ENCODE data around the gene STAC3. TPM values are rescaled to one million over a fixed set of nuclear protein-coding genes. Genes with fewer than 3 reads are reported as not detected.

The STAC3 gene
- total RNA-seq, 2 experiments from 2014 or later: 4.1 to 4.5 TPM

GRCh38 chr12:57247041-57247440, 3.9 kb downstream of the STAC3 start:
- no peaks in the 10 kb centered on the region for H3K9me3 Mint-ChIP-seq
- ChIA-PET CTCF (interaction anchor here (0.7 to 12.1 kb wide), 4 partner anchors 31 to 215 kb away, joined by 3 to 253 read pairs (median 4); partner anchors contain the start of genes GLI1 and NXPH4), POLR2A (no interaction called here)
- peaks cover 28% of the 10 kb centered on the region for H3K4me1 Mint-ChIP-seq
- H3K27me3 Mint-ChIP-seq: peaks cover 11% of the 10 kb centered on the region
- H3K4me3 Mint-ChIP-seq: no peak overlapping the region
- no peak for DNase-seq
- no peaks in the 10 kb centered on the region for H3K36me3 Mint-ChIP-seq (ENCODE audit: low read depth)
- H3K27ac Mint-ChIP-seq: no peak overlapping the region

DNA sequence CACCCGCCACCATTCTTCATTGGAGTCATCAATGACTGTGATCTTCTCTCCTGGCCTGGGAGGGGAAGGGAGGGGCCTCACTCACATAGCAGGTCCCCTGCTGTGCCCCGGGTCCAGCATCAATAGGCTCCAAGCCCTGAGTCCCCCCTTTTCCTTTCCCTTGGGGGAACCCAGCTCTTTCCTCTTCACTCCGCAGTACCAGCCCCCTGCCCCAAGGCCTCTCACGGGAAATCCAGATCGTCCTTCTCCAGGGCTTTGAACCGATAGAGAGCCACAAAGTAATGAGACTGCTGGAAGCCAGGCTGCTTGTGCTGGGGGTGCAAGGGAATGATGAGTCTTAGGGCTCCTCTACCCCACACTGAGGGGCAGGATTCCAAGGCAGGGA, 6.7 kb downstream of the STAC3 start:
- H3K36me3 Mint-ChIP-seq (ENCODE audit: low read depth): peaks cover 4% of the 10 kb centered on the region
- no peak for DNase-seq
- CTCF ChIA-PET: interaction anchor here (0.7 to 12.1 kb wide), 10 partner anchors 14 to 215 kb away, joined by 3 to 253 read pairs (median 8); partner anchors contain the start of genes NXPH4 and SHMT2
- no peak overlapping the region for H3K27ac Mint-ChIP-seq
- peaks cover 51% of the 10 kb centered on the region for H3K4me1 Mint-ChIP-seq
- POLR2A ChIA-PET: interaction anchor here (1.0 kb wide), 1 partner anchor 8 kb away, joined by 5 read pairs; no protein-coding TSS in a partner anchor
- H3K9me3 Mint-ChIP-seq: no peaks in the 10 kb centered on the region
- H3K4me3 Mint-ChIP-seq: no peak overlapping the region
- peaks cover 29% of the 10 kb centered on the region for H3K27me3 Mint-ChIP-seq

DNA sequence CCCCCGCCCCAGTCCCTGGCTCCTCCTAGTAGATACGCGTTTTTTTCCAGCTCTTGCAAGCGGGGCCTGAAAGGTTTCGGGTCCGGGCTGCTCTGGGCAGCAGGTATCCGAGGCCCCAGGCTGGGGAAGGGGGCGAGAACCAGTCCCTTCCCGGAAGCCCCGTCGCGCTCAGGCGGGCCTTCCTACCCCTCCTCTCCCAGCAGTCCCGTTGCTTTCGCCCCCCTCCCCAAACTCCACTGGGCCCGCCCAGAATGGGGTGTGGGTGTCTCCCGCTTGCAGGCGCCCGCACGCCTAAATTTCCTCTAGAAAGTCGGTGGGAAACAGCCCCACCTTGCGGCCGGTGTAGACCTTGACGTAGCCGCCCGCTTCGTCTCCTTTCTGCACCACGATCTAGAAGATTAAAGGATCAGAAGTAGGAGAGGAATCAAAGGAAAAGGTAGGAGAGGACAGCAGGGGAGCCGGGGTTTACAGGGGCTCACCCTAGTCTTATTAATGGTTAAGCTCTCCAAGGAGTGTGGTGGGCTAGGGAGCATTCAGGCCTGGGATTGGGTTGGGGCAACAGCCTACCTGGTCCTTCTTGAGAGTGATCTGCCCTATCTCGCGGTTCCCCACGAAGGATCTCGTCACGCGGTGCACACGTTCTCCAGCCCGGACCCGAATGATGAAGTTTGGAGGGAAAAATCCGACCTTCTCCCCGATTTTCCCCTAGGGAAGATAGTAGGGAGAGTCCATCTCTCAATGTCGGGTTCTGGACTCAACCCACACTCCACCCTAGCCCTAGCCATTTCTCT, 7.3 kb downstream of the STAC3 start:
- peaks cover 50% of the 10 kb centered on the region for H3K4me1 Mint-ChIP-seq
- peaks cover 31% of the 10 kb centered on the region for H3K27me3 Mint-ChIP-seq
- ChIA-PET POLR2A (interaction anchor here (1.0 to 3.6 kb wide), 7 partner anchors 9 to 131 kb away, joined by 3 to 28 read pairs (median 5); partner anchors contain the start of gene SHMT2), CTCF (interaction anchor here (0.6 to 12.1 kb wide), 26 partner anchors 8 to 226 kb away, joined by 3 to 253 read pairs (median 4); partner anchors contain the start of genes INHBE, NEMP1, NXPH4 and SHMT2)
- no peaks in the 10 kb centered on the region for H3K9me3 Mint-ChIP-seq
- peak overlapping the region; percentile 69 for H3K4me3 Mint-ChIP-seq
- DNase-seq: peak; percentile 86
- H3K36me3 Mint-ChIP-seq (ENCODE audit: low read depth): peaks cover 4% of the 10 kb centered on the region
- peak overlapping the region; percentile 35 for H3K27ac Mint-ChIP-seq

GRCh38 chr12:57242691-57243454, 8.1 kb downstream of the STAC3 start:
- Mint-ChIP-seq H3K9me3 (no peaks in the 10 kb centered on the region), H3K27ac (no peak overlapping the region), H3K27me3 (peaks cover 34% of the 10 kb centered on the region), H3K36me3 (ENCODE audit: low read depth) (peaks cover 4% of the 10 kb centered on the region), H3K4me3 (peak overlapping the region; percentile 69), H3K4me1 (peaks cover 53% of the 10 kb centered on the region)
- DNase-seq: peak; percentile 68
- ChIA-PET POLR2A (interaction anchor here (1.2 to 3.6 kb wide), 6 partner anchors 13 to 130 kb away, joined by 3 to 28 read pairs (median 8); partner anchors contain the start of gene SHMT2), CTCF (interaction anchor here (0.6 to 12.1 kb wide), 28 partner anchors 9 to 225 kb away, joined by 3 to 253 read pairs (median 4); partner anchors contain the start of genes INHBE, NEMP1, NXPH4 and SHMT2)

GRCh38 chr12:57242329-57242690, 8.7 kb downstream of the STAC3 start:
- H3K4me1 Mint-ChIP-seq: peaks cover 59% of the 10 kb centered on the region
- H3K36me3 Mint-ChIP-seq (ENCODE audit: low read depth): peaks cover 8% of the 10 kb centered on the region
- no peak overlapping the region for H3K27ac Mint-ChIP-seq
- ChIA-PET CTCF (interaction anchor here (0.8 to 12.1 kb wide), 24 partner anchors 9 to 217 kb away, joined by 3 to 253 read pairs (median 5); partner anchors contain the start of genes INHBE, NEMP1, NXPH4 and SHMT2), POLR2A (interaction anchor here (1.2 to 3.6 kb wide), 7 partner anchors 9 to 130 kb away, joined by 3 to 28 read pairs (median 8); partner anchors contain the start of genes SHMT2 and STAC3)
- H3K27me3 Mint-ChIP-seq: peaks cover 40% of the 10 kb centered on the region
- peak overlapping the region; percentile 43 for H3K4me3 Mint-ChIP-seq
- no peaks in the 10 kb centered on the region for H3K9me3 Mint-ChIP-seq
- no peak for DNase-seq

DNA sequence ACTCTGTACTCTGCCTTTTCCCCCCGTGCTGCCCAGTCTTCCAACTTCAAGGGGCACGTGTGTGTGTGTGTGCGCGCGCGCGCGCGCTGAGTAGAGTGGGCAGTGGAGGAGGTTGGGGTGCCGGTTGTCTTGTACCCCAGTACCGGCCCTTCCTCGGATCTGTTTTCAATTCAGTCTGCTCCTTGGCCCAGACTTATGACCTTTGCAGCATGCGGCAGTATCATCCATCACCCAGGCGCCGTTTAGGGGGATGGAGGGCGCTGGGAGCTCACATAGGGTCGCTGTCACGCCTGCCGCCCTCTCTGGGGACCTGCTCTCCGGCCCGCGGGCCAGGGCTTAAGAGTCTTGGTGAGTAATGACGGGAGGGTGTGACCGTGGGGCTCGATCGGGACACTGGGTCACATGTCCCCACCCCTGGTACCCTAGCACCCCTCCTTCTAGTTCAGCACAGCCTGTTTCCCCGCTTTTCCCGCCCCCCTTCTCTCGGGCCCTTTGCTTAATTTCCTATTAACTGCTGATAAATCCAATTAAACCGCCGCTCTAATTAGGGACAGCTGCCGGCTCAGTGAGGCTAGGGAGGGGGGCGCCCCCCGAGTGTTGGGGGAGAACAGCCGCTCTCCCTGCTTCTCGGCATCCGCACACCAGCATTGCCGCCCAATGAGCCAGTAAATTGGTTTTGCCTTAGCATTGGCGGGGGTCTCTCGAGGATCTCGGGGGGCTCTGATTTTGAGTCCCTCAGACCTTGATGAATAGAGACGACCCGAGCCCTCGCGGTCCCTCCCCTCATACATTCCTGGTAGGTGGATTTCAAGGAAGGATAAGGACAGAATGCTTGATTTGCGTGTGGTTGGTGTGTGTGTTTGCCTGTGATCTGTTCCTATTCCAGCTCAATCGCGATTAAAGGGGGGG, 9.3 kb downstream of the STAC3 start:
- Mint-ChIP-seq H3K4me1 (peaks cover 65% of the 10 kb centered on the region), H3K36me3 (ENCODE audit: low read depth) (peaks cover 14% of the 10 kb centered on the region), H3K4me3 (peak overlapping the region; percentile 48), H3K27ac (no peak overlapping the region), H3K27me3 (peaks cover 46% of the 10 kb centered on the region), H3K9me3 (no peaks in the 10 kb centered on the region)
- no peak for DNase-seq
- CTCF ChIA-PET: interaction anchor here (1.1 to 12.1 kb wide), 16 partner anchors 9 to 217 kb away, joined by 3 to 253 read pairs (median 10); partner anchors contain the start of genes INHBE, NEMP1, NXPH4 and SHMT2
- POLR2A ChIA-PET: interaction anchor here (0.7 to 4.5 kb wide), 9 partner anchors 8 to 130 kb away, joined by 3 to 51 read pairs (median 8); partner anchors contain the start of genes SHMT2, STAC3 and STAT6

DNA sequence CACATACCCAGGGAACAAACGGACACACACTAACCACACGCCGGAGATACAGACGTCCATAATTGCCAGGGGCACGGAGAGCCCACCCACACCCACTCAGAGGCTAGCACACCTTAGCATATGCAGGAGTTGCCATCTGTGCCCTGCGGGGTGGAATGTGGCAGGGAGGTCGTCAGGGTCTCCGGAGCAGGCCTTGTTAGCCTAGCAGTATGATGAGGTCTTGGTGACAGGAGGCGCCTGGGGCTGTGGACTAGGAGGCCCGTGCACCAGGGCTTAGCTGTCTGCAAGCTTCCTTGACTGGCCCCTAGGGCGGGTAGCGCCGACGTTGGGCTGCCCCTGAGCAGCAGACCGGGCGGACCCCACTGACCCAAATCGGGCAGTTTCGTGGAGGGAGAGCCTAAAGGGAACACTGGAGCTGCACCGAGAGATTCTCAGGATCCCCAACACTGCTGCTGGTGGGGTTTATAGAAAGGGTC, 10.0 kb downstream of the STAC3 start:
- POLR2A ChIA-PET: interaction anchor here (0.7 to 4.5 kb wide), 7 partner anchors 9 to 130 kb away, joined by 3 to 51 read pairs (median 8); partner anchors contain the start of genes SHMT2, STAC3 and STAT6
- Mint-ChIP-seq H3K27me3 (peaks cover 48% of the 10 kb centered on the region), H3K27ac (no peak overlapping the region), H3K36me3 (ENCODE audit: low read depth) (peaks cover 16% of the 10 kb centered on the region), H3K4me3 (peak overlapping the region; percentile 95), H3K9me3 (no peaks in the 10 kb centered on the region), H3K4me1 (peaks cover 71% of the 10 kb centered on the region)
- CTCF ChIA-PET: interaction anchor here (1.2 to 12.1 kb wide), 6 partner anchors 10 to 25 kb away, joined by 3 to 253 read pairs (median 50); partner anchors contain the start of genes NXPH4, SHMT2 and STAC3
- no peak for DNase-seq

DNA sequence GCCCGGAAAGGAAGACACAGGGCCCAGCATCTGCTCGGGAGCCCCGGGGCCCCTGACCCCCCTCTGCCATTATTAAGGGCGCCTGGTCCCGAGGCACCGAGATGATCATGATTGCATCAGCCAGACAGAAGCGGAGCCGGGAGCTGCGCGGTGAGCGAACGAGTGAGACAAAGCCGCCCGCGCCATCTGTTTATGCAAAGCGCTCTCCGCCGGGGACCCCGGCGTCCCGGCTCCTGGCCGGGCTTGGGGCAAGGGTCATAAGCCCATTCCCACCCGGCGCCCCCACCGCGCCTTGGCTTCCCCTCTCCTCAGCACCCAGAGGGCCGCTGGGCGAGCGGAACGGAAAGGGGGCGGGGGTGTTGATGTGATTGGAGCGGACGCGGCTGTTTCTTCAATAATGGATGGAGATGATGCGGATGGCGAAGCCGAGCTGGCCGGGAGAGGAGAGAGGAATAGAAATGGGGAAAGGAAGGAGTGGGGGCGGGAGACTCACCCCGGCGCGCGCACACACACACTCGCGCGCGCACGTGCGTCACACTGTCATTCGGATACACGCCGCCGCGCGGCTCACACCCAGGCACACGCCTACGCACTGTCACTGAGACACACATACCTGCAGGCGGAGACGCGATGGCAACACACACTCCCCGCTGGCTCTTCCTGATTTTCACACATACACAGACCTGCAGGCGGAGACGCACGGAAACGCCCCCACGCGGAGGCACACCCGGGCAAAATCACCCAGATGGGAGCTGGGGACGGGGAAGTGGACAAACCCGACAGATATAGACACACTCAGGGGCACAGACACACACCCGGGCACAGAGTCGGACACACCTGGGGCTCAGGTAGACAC, 10.7 kb downstream of the STAC3 start:
- H3K27ac Mint-ChIP-seq: peak overlapping the region; percentile 83
- no peaks in the 10 kb centered on the region for H3K9me3 Mint-ChIP-seq
- ChIA-PET CTCF (interaction anchor here (0.7 to 12.1 kb wide), 9 partner anchors 10 to 351 kb away, joined by 3 to 253 read pairs (median 3); partner anchors contain the start of genes NXPH4, PIP4K2C, SHMT2 and STAC3), POLR2A (interaction anchor here (1.0 to 4.5 kb wide), 10 partner anchors 10 to 190 kb away, joined by 3 to 51 read pairs (median 4); partner anchors contain the start of genes SHMT2, STAC3 and STAT6)
- peaks cover 48% of the 10 kb centered on the region for H3K27me3 Mint-ChIP-seq
- H3K4me3 Mint-ChIP-seq: peak overlapping the region; percentile 95
- peaks cover 74% of the 10 kb centered on the region for H3K4me1 Mint-ChIP-seq
- peaks cover 22% of the 10 kb centered on the region for H3K36me3 Mint-ChIP-seq (ENCODE audit: low read depth)
- peak; percentile 77 for DNase-seq

DNA sequence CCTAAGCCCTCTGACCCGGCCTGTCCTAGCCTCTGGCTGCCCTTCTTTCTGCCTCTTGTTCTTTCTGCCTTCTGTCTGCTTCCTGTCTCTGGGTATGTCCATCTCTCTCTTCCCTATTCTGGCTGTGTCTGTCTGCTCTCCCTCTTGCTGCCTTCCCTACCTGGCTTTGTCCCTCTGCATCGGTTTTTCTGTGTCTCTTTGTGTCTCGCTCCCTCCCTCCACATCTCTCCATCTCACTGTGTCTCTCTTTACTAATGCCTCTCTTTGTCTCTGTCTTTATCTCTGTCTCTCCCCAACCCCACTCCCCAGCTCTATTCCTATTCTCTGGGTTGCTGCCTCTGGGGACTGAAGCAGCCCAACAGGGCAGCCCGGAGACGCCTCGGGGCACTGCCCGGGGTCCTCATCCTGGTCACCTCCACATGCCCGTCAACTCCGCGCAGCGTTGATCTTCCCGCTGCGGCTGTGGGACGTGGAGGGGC, 11.4 kb downstream of the STAC3 start:
- POLR2A ChIA-PET: interaction anchor here (0.9 to 4.5 kb wide), 9 partner anchors 9 to 191 kb away, joined by 3 to 51 read pairs (median 6); partner anchors contain the start of genes SHMT2, STAC3 and STAT6
- CTCF ChIA-PET: interaction anchor here (0.6 to 12.1 kb wide), 14 partner anchors 10 to 610 kb away, joined by 3 to 253 read pairs (median 3); partner anchors contain the start of genes BAZ2A, NEMP1, NXPH4 and PIP4K2C
- peaks cover 25% of the 10 kb centered on the region for H3K36me3 Mint-ChIP-seq (ENCODE audit: low read depth)
- peaks cover 75% of the 10 kb centered on the region for H3K4me1 Mint-ChIP-seq
- H3K27ac Mint-ChIP-seq: peak overlapping the region; percentile 83
- no peak for DNase-seq
- H3K27me3 Mint-ChIP-seq: peaks cover 48% of the 10 kb centered on the region
- no peaks in the 10 kb centered on the region for H3K9me3 Mint-ChIP-seq
- peak overlapping the region; percentile 95 for H3K4me3 Mint-ChIP-seq

- Mint-ChIP-seq H3K9me3 (no peaks in the 10 kb centered on the region), H3K36me3 (ENCODE audit: low read depth) (peaks cover 32% of the 10 kb centered on the region), H3K4me1 (peaks cover 79% of the 10 kb centered on the region), H3K4me3 (peak overlapping the region; percentile 95), H3K27me3 (peaks cover 48% of the 10 kb centered on the region), H3K27ac (peak overlapping the region; percentile 83)
- ChIA-PET POLR2A (interaction anchor here (0.9 to 4.5 kb wide), 7 partner anchors 9 to 191 kb away, joined by 3 to 51 read pairs (median 6); partner anchors contain the start of genes SHMT2 and STAT6), CTCF (interaction anchor here (0.6 to 12.1 kb wide), 12 partner anchors 9 to 609 kb away, joined by 3 to 253 read pairs (median 4); partner anchors contain the start of genes BAZ2A, NEMP1, NXPH4 and PIP4K2C)
- peak; percentile 92 for DNase-seq
These were observed 12.0 kb downstream of the STAC3 start for GRCh38 chr12:57238854-57239554.
